GM19328 (cell line): ENCODE results near the gene CAP2.
"Not testable (repeated sequence)": the region's sequence is repeated elsewhere in the genome, so short reads cannot be mapped to it uniquely, and the experiment has no call there.

Experiments
- ATAC-seq: cut with Tn5 transposase; IDR thresholded peaks from one replicate; pipeline ENCODE4 v1.9.1; 2021; ENCODE audit warnings: mild to moderate bottlenecking, moderate library complexity; ENCODE audit not compliant: unreplicated experiment

CAP2 gene

GRCh38 chr6:17497535-17498095, 104.2 kb downstream of the CAP2 start:
- ATAC-seq = no peak

GRCh38 chr6:17501442-17501841, 108.0 kb downstream of the CAP2 start:
- no peak for ATAC-seq

- no peak for ATAC-seq
Observed at GRCh38 chr6:17501982-17502704, 108.7 kb downstream of the CAP2 start.

- no peak for ATAC-seq
Observed at GRCh38 chr6:17503051-17503450, 109.7 kb downstream of the CAP2 start.

- no peak for ATAC-seq
Observed at GRCh38 chr6:17504005-17504404, 110.6 kb downstream of the CAP2 start.

- ATAC-seq = no peak
Observed at GRCh38 chr6:17505062-17505476, 111.7 kb downstream of the CAP2 start.

- no peak for ATAC-seq
Observed at GRCh38 chr6:17505767-17506280, 112.4 kb downstream of the CAP2 start.

- no peak for ATAC-seq
Observed at GRCh38 chr6:17506531-17506930, 113.1 kb downstream of the CAP2 start.

- no peak for ATAC-seq
Observed at GRCh38 chr6:17506962-17507361, 113.6 kb downstream of the CAP2 start.

GRCh38 chr6:17511084-17511483, 117.7 kb downstream of the CAP2 start:
- no peak for ATAC-seq

GRCh38 chr6:17511580-17511979, 118.2 kb downstream of the CAP2 start:
- no peak for ATAC-seq

- ATAC-seq = no peak
Observed at GRCh38 chr6:17519120-17519519, 125.7 kb downstream of the CAP2 start.

- ATAC-seq = no peak
Observed at GRCh38 chr6:17525637-17526036, 132.2 kb downstream of the CAP2 start.

GRCh38 chr6:17527076-17527475, 133.7 kb downstream of the CAP2 start:
- ATAC-seq = no peak

- no peak for ATAC-seq
Observed at GRCh38 chr6:17530321-17530835, 137.0 kb downstream of the CAP2 start.

GRCh38 chr6:17536586-17536985, 143.2 kb downstream of the CAP2 start:
- no peak for ATAC-seq

- no peak for ATAC-seq
Observed at GRCh38 chr6:17542243-17542642, 148.8 kb downstream of the CAP2 start.

- not testable (repeated sequence) for ATAC-seq
Observed at GRCh38 chr6:17545681-17546080, 152.3 kb downstream of the CAP2 start.

- no peak for ATAC-seq
Observed at GRCh38 chr6:17551383-17551958, 158.1 kb downstream of the CAP2 start.

GRCh38 chr6:17552861-17553260, 159.5 kb downstream of the CAP2 start:
- no peak for ATAC-seq

GRCh38 chr6:17556014-17556413, 162.6 kb downstream of the CAP2 start:
- no peak for ATAC-seq

- no peak for ATAC-seq
Observed at GRCh38 chr6:17562636-17563035, 169.2 kb downstream of the CAP2 start.
